Measurements from ENCODE around the gene PPP4R2.

Gene PPP4R2

GRCh38 chr3:72996473-72997333 lies at the start of gene PPP4R2:
TSS of gene PPP4R2 (plus strand) at chr3:72996811. CDS start at chr3:72997038, 227 bp downstream.
- peak; percentile 82 for DNase-seq

GRCh38 chr3:72947715-72948490 lies 48.7 kb upstream of the PPP4R2 start:
- DNase-seq: no peak

- no peak for DNase-seq
Observed at GRCh38 chr3:72949016-72949415, 47.6 kb upstream of the PPP4R2 start.

GRCh38 chr3:72950372-72950771 lies 46.2 kb upstream of the PPP4R2 start:
- no peak for DNase-seq

GRCh38 chr3:72950801-72951200 lies 45.8 kb upstream of the PPP4R2 start:
- DNase-seq: no peak

- no peak for DNase-seq
Observed at GRCh38 chr3:72951259-72951722, 45.3 kb upstream of the PPP4R2 start.

- no peak for DNase-seq
Observed at GRCh38 chr3:72953325-72953956, 43.2 kb upstream of the PPP4R2 start.

GRCh38 chr3:72957297-72957696 lies 39.3 kb upstream of the PPP4R2 start:
- no peak for DNase-seq

GRCh38 chr3:72959336-72959735 lies 37.3 kb upstream of the PPP4R2 start:
- no peak for DNase-seq

GRCh38 chr3:72960812-72961518 lies 35.6 kb upstream of the PPP4R2 start:
- DNase-seq: peak; percentile 37

GRCh38 chr3:72961752-72962151 lies 34.9 kb upstream of the PPP4R2 start:
- no peak for DNase-seq

- no peak for DNase-seq
Observed at GRCh38 chr3:72962317-72962716, 34.3 kb upstream of the PPP4R2 start.

GRCh38 chr3:72964633-72965032 lies 32.0 kb upstream of the PPP4R2 start:
- DNase-seq: no peak

- no peak for DNase-seq
Observed at GRCh38 chr3:72968266-72968664, 28.3 kb upstream of the PPP4R2 start.

- DNase-seq: no peak
Observed at GRCh38 chr3:72969766-72970165, 26.8 kb upstream of the PPP4R2 start.

- DNase-seq: no peak
Observed at GRCh38 chr3:72970942-72971341, 25.7 kb upstream of the PPP4R2 start.

GRCh38 chr3:72972706-72973030 lies 23.9 kb upstream of the PPP4R2 start:
- no peak for DNase-seq

GRCh38 chr3:72973031-72973723 lies 23.4 kb upstream of the PPP4R2 start:
- DNase-seq: no peak

GRCh38 chr3:72973786-72974185 lies 22.8 kb upstream of the PPP4R2 start:
- DNase-seq: no peak

- no peak for DNase-seq
Observed at GRCh38 chr3:72974956-72975355, 21.7 kb upstream of the PPP4R2 start.

GRCh38 chr3:72976281-72976741 lies 20.3 kb upstream of the PPP4R2 start:
- no peak for DNase-seq

Measured in MV-4-11 (cell line).